ENCODE data around the gene ASB2.

Gene ASB2

GRCh38 chr14:93978735-93979134 lies 2.4 kb upstream of the ASB2 start:
- no peak for DNase-seq (ENCODE audit: low read depth)

GRCh38 chr14:93977790-93978581 lies 1.6 kb upstream of the ASB2 start:
- DNase-seq (ENCODE audit: low read depth), result no peak

GRCh38 chr14:93977171-93977570 lies 801 bp upstream of the ASB2 start:
- no peak for DNase-seq (ENCODE audit: low read depth)

- DNase-seq (ENCODE audit: low read depth), result no peak
Measured at GRCh38 chr14:93975791-93976476, 436 bp downstream of the ASB2 start.

- no peak for DNase-seq (ENCODE audit: low read depth)
Measured at GRCh38 chr14:93974833-93975232, 1.5 kb downstream of the ASB2 start.

- DNase-seq (ENCODE audit: low read depth), result no peak
Measured at GRCh38 chr14:93974299-93974698, 2.1 kb downstream of the ASB2 start.

- no peak for DNase-seq (ENCODE audit: low read depth)
Measured at GRCh38 chr14:93973607-93974006, 2.8 kb downstream of the ASB2 start.

GRCh38 chr14:93972618-93973205 lies 3.7 kb downstream of the ASB2 start:
- DNase-seq (ENCODE audit: low read depth), result no peak

GRCh38 chr14:93971635-93972027 lies 4.7 kb downstream of the ASB2 start:
- DNase-seq (ENCODE audit: low read depth), result no peak

- no peak for DNase-seq (ENCODE audit: low read depth)
Measured at GRCh38 chr14:93970965-93971634, 5.3 kb downstream of the ASB2 start.

- no peak for DNase-seq (ENCODE audit: low read depth)
Measured at GRCh38 chr14:93970585-93970964, 5.8 kb downstream of the ASB2 start.

GRCh38 chr14:93969082-93969828 lies 7.1 kb downstream of the ASB2 start:
- no peak for DNase-seq (ENCODE audit: low read depth)

- DNase-seq (ENCODE audit: low read depth), result no peak
Measured at GRCh38 chr14:93967637-93968250, 8.6 kb downstream of the ASB2 start.

GRCh38 chr14:93965946-93966474 lies 10.4 kb downstream of the ASB2 start:
- DNase-seq (ENCODE audit: low read depth), result no peak

GRCh38 chr14:93965287-93965821 lies 11.0 kb downstream of the ASB2 start:
- peak; percentile 90 for DNase-seq (ENCODE audit: low read depth)

GRCh38 chr14:93964820-93965286 lies 11.5 kb downstream of the ASB2 start:
- DNase-seq (ENCODE audit: low read depth), result no peak

GRCh38 chr14:93964281-93964680 lies 12.1 kb downstream of the ASB2 start:
- no peak for DNase-seq (ENCODE audit: low read depth)

GRCh38 chr14:93963692-93964091 lies 12.7 kb downstream of the ASB2 start:
- no peak for DNase-seq (ENCODE audit: low read depth)

- DNase-seq (ENCODE audit: low read depth), result no peak
Measured at GRCh38 chr14:93962701-93963601, 13.4 kb downstream of the ASB2 start.

GRCh38 chr14:93961620-93962019 lies 14.8 kb downstream of the ASB2 start:
- no peak for DNase-seq (ENCODE audit: low read depth)

Measured in HS-5 (cell line).